ENCODE measurements around the gene TTC33. TPM values are rescaled to one million over a fixed set of nuclear protein-coding genes. Genes with fewer than 3 reads are reported as not detected.
"Not testable (repeated sequence)": the region's sequence is repeated elsewhere in the genome, so short reads cannot be mapped to it uniquely, and the experiment has no call there.

TTC33 gene
- total and polyA plus RNA-seq, 2 donors, result 13.2 to 38.4 TPM

DNA sequence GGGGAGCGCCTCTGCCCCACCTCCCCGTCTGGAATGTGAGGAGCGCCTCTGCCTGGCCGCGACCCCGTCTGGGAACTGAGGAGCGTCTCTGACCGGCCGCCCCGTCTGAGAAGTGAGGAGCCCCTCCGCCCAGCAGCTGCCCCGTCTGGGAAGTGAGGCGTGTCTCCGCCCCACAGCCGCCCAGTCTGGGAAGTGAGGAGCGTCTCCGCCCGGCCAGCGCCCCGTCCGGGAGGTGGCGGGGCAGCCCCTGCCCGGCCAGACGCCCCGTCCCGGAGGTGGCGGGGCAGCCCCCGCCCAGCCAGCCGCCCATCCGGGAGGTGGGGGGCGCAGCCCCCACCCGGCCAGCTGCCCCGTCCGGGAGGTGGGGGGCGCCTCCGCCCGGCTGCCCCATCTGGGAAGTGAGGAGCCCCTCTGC, 33.3 kb downstream of the TTC33 start:
- H3K36me3 ChIP-seq (ENCODE audit: insufficient read depth); H3K4me1 ChIP-seq (ENCODE audit: insufficient read depth); H3K27ac ChIP-seq (ENCODE audit: low read depth); H3K4me3 ChIP-seq (ENCODE audit: low read depth, low read length); DNase-seq (ENCODE audit: extremely low spot score): not testable (repeated sequence)
- 95% methylated on average over 37 of the region's 37 CpGs for WGBS

DNA sequence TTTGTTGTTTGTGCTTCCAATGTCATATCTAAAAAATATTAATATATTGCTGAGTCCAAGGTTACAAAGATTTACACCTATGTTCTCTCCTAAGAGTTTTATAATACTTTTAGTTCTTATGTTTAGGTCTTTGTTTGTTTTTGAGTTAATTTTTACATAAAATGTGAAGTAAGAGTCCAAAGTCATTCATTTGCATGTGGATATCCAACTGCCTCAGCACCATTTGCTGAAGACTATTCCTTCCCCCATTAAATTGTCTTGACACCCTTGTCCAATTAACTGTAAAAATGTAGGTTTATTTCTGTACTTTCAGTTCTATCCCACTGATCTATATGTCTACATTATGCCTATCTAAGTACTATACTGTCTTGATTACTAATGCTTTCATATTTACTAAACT, 35.7 kb downstream of the TTC33 start:
- H3K4me3 ChIP-seq (ENCODE audit: low read depth, low read length), result no peak overlapping the region
- no peak overlapping the region for H3K27ac ChIP-seq (ENCODE audit: low read depth)
- DNase-seq (ENCODE audit: extremely low spot score), result no peak
- no peaks in the 10 kb centered on the region for H3K4me1 ChIP-seq (ENCODE audit: insufficient read depth)
- peaks cover 2% of the 10 kb centered on the region for H3K36me3 ChIP-seq (ENCODE audit: insufficient read depth)

DNA sequence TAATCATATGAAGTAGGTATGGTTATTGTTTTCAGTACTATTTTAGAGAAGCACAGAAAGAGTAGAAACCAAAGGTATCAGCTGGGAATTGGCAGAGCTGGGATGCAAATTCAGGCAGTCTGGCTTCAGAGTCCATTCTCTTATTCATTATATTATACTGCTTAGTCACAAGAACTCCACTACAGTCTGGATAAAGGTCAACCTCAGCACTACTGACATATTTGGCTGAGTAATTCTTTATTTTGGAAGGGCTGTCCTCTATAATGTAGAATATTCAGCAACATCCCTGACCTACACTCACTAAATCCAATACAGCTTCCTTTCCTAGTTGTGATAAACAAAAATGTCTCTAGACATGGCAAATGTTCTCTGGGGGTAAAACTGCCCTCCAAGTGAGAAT, 38.5 kb downstream of the TTC33 start:
- Histone ChIP-seq H3K4me1 (ENCODE audit: insufficient read depth) (no peaks in the 10 kb centered on the region), H3K36me3 (ENCODE audit: insufficient read depth) (peaks cover 2% of the 10 kb centered on the region), H3K4me3 (ENCODE audit: low read depth, low read length) (no peak overlapping the region), H3K27ac (ENCODE audit: low read depth) (no peak overlapping the region)
- no peak for DNase-seq (ENCODE audit: extremely low spot score)

DNA sequence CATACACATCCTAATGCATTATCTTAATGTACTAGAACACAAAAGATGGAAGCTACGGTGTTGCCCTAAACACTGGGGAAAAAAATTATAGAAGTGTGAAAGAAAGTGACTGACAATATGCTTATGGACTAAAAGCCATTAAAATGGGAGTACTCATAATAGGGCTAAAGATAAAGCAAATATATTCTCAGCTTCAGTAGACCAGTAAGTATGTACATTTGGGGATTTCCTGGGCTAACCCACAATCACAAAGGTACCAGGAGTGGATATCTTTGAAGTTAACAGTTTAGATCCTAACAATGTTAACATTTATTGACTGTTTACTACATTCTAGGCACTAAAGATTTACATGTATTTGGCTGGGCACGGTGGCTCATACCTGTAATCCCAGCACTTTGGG, 39.2 kb downstream of the TTC33 start:
- DNase-seq (ENCODE audit: extremely low spot score), result no peak
- Histone ChIP-seq H3K27ac (ENCODE audit: low read depth) (no peak overlapping the region), H3K4me3 (ENCODE audit: low read depth, low read length) (no peak overlapping the region), H3K4me1 (ENCODE audit: insufficient read depth) (no peaks in the 10 kb centered on the region), H3K36me3 (ENCODE audit: insufficient read depth) (peaks cover 2% of the 10 kb centered on the region)
- WGBS, result 86% methylated on average over 2 of the region's 2 CpGs

DNA sequence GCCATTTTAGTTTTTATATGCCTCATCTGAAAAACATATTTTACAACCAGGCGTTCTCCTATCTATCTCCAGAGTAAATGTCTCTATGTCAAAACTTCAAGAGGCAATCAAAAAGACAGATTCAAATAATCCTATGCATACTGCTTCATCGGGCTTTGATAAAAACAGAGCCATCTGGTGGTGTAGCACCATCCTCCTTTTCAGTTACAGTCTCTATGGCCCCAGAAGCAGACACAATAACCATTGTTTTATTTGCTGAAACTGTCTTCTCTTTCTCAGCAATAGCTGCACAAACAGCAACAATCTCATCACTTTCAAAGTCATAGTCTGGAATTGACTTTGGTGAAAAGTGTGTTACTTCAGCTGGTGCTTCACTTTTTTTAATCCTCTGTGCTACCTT, 39.8 kb downstream of the TTC33 start:
- no peaks in the 10 kb centered on the region for H3K4me1 ChIP-seq (ENCODE audit: insufficient read depth)
- no peak for DNase-seq (ENCODE audit: extremely low spot score)
- H3K27ac ChIP-seq (ENCODE audit: low read depth), result no peak overlapping the region
- WGBS, result 60% methylated on average over 2 of the region's 2 CpGs
- H3K4me3 ChIP-seq (ENCODE audit: low read depth, low read length), result no peak overlapping the region
- H3K36me3 ChIP-seq (ENCODE audit: insufficient read depth), result peaks cover 2% of the 10 kb centered on the region

DNA sequence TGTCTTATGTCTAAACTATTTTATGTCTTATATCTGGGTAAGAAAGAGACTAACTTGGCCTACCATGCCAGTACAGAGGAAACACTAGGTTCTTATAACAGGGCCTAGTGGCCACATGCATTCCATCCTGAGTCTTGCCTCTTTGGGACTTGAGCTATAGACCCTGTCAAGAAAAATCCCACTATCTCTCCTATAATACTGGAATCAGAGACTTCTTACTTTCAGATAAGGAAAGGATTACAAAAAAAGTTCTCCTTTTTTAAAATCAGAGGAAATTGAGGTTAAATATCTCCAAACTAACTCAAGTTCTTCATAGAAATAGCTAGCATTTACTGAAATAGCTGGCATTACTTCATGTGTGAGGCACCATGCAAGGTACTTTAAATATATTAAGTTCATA, 41.8 kb downstream of the TTC33 start:
- H3K4me1 ChIP-seq (ENCODE audit: insufficient read depth), result no peaks in the 10 kb centered on the region
- no peaks in the 10 kb centered on the region for H3K36me3 ChIP-seq (ENCODE audit: insufficient read depth)
- no peak overlapping the region for H3K27ac ChIP-seq (ENCODE audit: low read depth)
- no peak for DNase-seq (ENCODE audit: extremely low spot score)
- H3K4me3 ChIP-seq (ENCODE audit: low read depth, low read length), result no peak overlapping the region

DNA sequence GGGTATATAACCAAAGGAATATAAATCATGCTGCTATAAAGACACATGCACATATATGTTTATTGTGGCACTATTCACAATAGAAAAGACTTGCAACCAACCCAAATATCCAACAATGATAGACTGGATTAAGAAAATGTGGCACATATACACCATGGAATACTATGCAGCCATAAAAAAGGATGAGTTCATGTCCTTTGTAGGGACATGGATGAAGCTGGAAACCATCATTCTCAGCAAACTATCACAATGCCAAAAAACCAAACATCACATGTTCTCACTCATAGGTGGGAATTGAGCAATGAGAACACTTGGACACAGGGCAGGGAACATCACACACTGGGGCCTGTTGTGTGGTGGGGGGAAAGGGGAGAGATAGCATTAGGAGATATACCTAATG, 45.2 kb downstream of the TTC33 start:
- H3K4me3 ChIP-seq (ENCODE audit: low read depth, low read length); H3K27ac ChIP-seq (ENCODE audit: low read depth); H3K36me3 ChIP-seq (ENCODE audit: insufficient read depth); H3K4me1 ChIP-seq (ENCODE audit: insufficient read depth); DNase-seq (ENCODE audit: extremely low spot score): not testable (repeated sequence)

DNA sequence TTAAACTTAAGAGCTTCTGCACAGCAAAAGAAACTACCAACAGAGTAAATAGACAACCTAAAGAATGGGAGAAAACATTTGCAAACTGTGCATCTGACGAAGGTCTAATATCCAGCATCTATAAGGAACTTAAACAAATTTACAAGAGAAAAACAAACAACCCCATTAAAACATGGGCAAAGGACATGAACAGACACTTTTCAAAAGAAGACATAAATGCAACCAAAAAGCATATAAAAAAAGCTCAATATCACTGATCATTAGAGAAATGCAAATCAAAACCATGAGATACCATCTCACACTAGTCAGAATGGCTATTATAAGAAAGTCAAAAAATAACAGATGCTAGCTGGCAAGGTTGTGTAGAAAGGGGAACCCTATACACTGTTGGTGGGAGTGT, 50.3 kb downstream of the TTC33 start:
- DNase-seq (ENCODE audit: extremely low spot score); H3K4me3 ChIP-seq (ENCODE audit: low read depth, low read length); H3K4me1 ChIP-seq (ENCODE audit: insufficient read depth); H3K27ac ChIP-seq (ENCODE audit: low read depth); H3K36me3 ChIP-seq (ENCODE audit: insufficient read depth): not testable (repeated sequence)
- 100% methylated on average over 1 of the region's 1 CpG for WGBS

DNA sequence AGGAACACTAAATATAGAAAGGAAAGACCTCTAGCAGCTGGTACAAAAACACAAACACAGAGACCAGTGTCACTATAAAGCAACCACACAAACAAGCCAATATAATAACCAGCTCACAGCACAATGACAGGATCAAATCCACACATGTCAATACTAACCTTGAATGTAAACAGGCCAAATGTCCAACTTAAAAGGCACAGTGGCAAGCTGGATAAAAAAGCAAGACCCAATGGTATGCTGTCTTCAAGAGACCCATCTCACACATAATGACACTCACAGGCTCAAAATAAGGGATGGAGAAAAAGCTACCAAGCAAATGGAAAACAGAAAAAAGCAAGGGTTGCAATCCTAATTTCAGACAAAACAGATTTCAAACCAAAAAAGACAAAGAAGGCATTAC, 53.7 kb downstream of the TTC33 start:
- not testable (repeated sequence) for DNase-seq (ENCODE audit: extremely low spot score); H3K4me1 ChIP-seq (ENCODE audit: insufficient read depth); H3K36me3 ChIP-seq (ENCODE audit: insufficient read depth); H3K4me3 ChIP-seq (ENCODE audit: low read depth, low read length); H3K27ac ChIP-seq (ENCODE audit: low read depth)

DNA sequence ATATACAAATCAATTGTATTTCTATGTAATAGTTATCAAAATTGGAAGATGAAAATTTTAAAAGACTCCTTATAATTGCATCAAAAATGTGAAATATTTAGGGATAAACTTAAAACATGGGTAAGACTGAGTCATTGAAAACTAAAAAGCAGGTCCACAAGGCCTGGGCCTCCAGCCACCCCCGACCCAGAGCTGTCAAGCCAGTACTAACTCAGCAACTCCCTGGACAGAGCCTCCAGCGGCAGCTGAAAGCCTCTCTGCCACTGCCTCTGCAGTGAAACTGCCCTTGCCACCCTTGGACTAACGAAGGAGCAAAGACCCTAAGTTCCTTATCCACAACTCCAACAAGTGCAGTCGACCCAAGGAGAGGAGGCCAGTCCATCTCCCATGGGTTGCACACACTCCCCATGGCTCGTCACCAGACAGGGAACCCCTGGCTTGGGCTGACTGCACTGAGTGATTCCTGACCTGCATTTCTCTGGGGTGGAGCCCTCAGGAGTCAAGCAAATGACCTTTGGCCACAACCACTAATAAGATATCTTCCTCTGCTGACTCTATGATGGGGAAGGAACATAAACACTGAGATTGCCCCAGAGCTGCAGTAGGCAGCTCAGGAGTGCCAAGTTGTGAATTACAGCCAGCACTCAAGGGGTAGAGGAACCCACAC, 55.5 kb downstream of the TTC33 start:
- Histone ChIP-seq H3K4me3 (ENCODE audit: low read depth, low read length) (no peak overlapping the region), H3K4me1 (ENCODE audit: insufficient read depth) (no peaks in the 10 kb centered on the region), H3K27ac (ENCODE audit: low read depth) (no peak overlapping the region), H3K36me3 (ENCODE audit: insufficient read depth) (peaks cover 4% of the 10 kb centered on the region)
- DNase-seq (ENCODE audit: extremely low spot score), result no peak
- WGBS, result 91% methylated on average over 5 of the region's 5 CpGs

DNA sequence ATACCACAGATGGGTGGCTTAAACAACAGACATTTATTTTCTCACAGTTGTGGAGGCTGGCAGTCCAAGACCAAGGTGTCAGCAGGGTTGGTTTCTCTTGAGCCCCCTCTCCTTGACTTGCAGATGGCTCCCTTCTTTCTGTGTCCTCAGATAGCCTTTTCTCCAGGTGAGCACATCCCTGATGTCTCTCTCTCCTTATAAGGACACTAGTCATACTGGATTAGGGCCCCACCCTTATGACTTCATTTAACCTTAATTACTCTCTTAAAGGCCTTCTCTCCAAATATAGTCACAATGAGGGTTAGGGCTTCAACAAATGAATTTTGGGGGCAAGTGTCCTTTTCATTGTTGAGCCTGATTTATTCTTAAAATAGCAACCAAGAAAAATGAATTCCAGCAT, 61.3 kb downstream of the TTC33 start:
- Histone ChIP-seq H3K4me1 (ENCODE audit: insufficient read depth) (no peaks in the 10 kb centered on the region), H3K36me3 (ENCODE audit: insufficient read depth) (peaks cover 4% of the 10 kb centered on the region), H3K4me3 (ENCODE audit: low read depth, low read length) (no peak overlapping the region), H3K27ac (ENCODE audit: low read depth) (no peak overlapping the region)
- no peak for DNase-seq (ENCODE audit: extremely low spot score)

DNA sequence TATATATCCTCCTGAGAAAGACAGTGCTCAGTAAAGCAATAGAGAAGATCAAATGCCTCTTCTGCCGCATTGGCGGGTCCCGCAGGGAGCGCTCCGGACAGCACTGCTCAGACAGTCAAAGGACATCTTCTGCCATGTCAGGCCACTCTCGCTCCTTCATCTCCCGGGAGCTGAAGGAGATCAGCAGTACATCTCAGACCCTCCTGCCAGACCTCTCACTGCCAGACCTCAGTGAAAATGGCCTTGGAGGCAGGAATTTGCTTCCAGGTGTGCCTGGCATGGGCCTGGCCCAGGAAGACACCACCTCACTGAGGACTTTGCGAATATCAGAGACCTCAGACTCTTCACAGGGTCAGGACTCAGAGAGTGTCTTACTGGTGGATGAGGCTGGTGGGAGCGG, 63.9 kb downstream of the TTC33 start:
- WGBS, result 98% methylated on average over 9 of the region's 9 CpGs

DNA sequence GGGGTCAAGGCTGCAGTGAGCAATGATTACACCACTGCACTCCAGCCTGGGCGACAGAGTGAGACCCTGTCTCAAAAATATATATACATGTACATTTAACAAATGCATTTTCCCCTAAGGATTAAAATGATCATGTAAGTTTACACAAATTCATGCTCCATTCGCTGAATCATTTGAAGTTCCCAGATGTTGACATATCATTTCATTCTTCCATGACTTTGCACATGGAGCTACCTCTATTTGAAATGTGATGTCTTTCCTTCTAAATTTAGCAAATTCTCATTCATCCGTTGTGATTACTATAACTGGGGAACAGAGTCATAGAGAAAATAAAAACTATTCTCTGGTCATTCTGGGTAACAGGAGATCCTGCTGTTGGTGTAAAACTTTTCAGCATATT, 65.5 kb downstream of the TTC33 start:
- DNase-seq (ENCODE audit: extremely low spot score), result no peak
- Histone ChIP-seq H3K27ac (ENCODE audit: low read depth) (no peak overlapping the region), H3K4me3 (ENCODE audit: low read depth, low read length) (no peak overlapping the region), H3K4me1 (ENCODE audit: insufficient read depth) (no peaks in the 10 kb centered on the region), H3K36me3 (ENCODE audit: insufficient read depth) (no peaks in the 10 kb centered on the region)
- 61% methylated on average over 3 of the region's 3 CpGs for WGBS

More for the DNA sequence above, 63.9 kb downstream of the TTC33 start:
- no peak for DNase-seq (ENCODE audit: extremely low spot score)
- H3K4me1 ChIP-seq (ENCODE audit: insufficient read depth), result no peaks in the 10 kb centered on the region
- H3K27ac ChIP-seq (ENCODE audit: low read depth), result no peak overlapping the region
- no peak overlapping the region for H3K4me3 ChIP-seq (ENCODE audit: low read depth, low read length)
- H3K36me3 ChIP-seq (ENCODE audit: insufficient read depth), result peaks cover 4% of the 10 kb centered on the region

DNA sequence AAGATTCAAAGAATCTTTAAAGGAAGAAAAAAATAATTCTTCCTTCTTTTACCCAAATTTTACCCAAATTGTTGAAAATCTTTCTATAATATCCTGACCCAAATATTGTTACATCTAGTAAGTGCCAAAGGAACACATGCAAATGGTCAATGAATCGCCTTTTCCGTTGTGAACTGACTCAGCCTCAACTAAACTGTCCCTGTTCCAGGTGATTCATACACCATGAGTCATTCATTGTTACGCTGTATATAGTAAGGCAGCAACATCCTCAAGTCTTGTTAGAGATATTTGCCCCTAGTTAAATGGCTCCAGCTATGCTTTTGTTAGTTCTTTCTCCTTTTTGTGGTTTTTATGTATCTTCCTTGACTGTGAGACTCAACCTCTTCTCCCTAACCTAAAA, 66.3 kb downstream of the TTC33 start:
- no peaks in the 10 kb centered on the region for H3K4me1 ChIP-seq (ENCODE audit: insufficient read depth)
- H3K4me3 ChIP-seq (ENCODE audit: low read depth, low read length), result no peak overlapping the region
- no peaks in the 10 kb centered on the region for H3K36me3 ChIP-seq (ENCODE audit: insufficient read depth)
- no peak for DNase-seq (ENCODE audit: extremely low spot score)
- H3K27ac ChIP-seq (ENCODE audit: low read depth), result no peak overlapping the region
- WGBS, result 18% methylated on average over 3 of the region's 3 CpGs

DNA sequence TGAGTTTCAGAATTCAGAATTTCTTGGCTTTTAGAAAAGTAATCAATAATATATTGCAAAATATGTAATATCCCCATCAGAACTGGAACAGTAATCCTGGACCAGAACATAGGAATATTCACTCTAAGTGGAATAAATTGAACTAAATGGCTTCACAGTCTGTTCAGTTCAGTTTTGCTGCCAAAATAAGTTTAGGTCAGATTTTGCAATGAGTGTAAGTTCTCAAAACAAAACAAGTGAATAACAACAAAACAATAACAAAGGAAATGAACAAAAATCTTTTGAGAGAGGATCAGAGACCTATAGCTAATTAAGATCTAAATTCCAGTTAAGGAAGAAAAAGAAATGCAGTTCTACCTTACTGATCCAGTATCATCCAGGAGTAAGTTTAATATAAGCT, 66.8 kb downstream of the TTC33 start:
- H3K4me3 ChIP-seq (ENCODE audit: low read depth, low read length), result no peak overlapping the region
- H3K36me3 ChIP-seq (ENCODE audit: insufficient read depth), result no peaks in the 10 kb centered on the region
- no peak overlapping the region for H3K27ac ChIP-seq (ENCODE audit: low read depth)
- H3K4me1 ChIP-seq (ENCODE audit: insufficient read depth), result no peaks in the 10 kb centered on the region
- no peak for DNase-seq (ENCODE audit: extremely low spot score)
